SU-DHL-6 (cell line): ENCODE measurements around the gene VAMP4.

Source experiments
- H2AFZ ChIP-seq: fragments of 200-600 bp; sonication (generic); 2 replicates; pipeline ENCODE4 v1.6.1; 2014; ENCODE audit warnings: low read depth, mild to moderate bottlenecking, moderate library complexity, mixed read lengths, antibody characterized with exemption, low read length; ENCODE audit not compliant: severe bottlenecking
- H3F3A ChIP-seq: fragments of 200-600 bp; shearing (Covaris generic); 2 replicates; pipeline ENCODE4 v1.6.0; 2016; ENCODE audit warnings: antibody characterized with exemption, mild to moderate bottlenecking; ENCODE audit not compliant: insufficient read depth
- H3K27ac ChIP-seq: fragments of 200-600 bp; sonication (generic); 2 replicates; pipeline ENCODE4 v1.5.1; 2016; ENCODE audit warnings: low read depth, mild to moderate bottlenecking, low read length, moderate library complexity, mixed read lengths
- H3K27me3 ChIP-seq: fragments of 200-600 bp; sonication (generic), shearing (Covaris generic); 2 replicates; pipeline ENCODE4 v1.6.0; 2014; ENCODE audit warnings: mild to moderate bottlenecking, low read length
- H3K36me3 ChIP-seq: fragments of 200-600 bp; sonication (generic); 2 replicates; pipeline ENCODE4 v1.6.1; 2014; ENCODE audit warnings: mild to moderate bottlenecking, low read length, mixed read lengths
- H3K4me2 ChIP-seq: fragments of 300-600, 200-600 bp; shearing (Covaris generic), sonication (generic); 2 replicates; pipeline ENCODE4 v1.6.0; 2014; ENCODE audit warnings: low read length, low read depth, mild to moderate bottlenecking; ENCODE audit not compliant: poor library complexity, severe bottlenecking
- H3K4me3 ChIP-seq: fragments of 200-600 bp; sonication (generic); 2 replicates; pipeline ENCODE4 v1.5.1; 2014; ENCODE audit warnings: antibody characterized with exemption, low read length, mild to moderate bottlenecking, mixed read lengths; ENCODE audit not compliant: insufficient read depth, poor library complexity, severe bottlenecking
- H3K79me2 ChIP-seq: fragments of 200-600 bp; sonication (generic); 2 replicates; pipeline ENCODE4 v1.6.1; 2014; ENCODE audit warnings: mild to moderate bottlenecking, low read length, moderate library complexity; ENCODE audit not compliant: insufficient read depth
- H3K9ac ChIP-seq: fragments of 200-600 bp; sonication (generic); 2 replicates; pipeline ENCODE4 v1.7.0; 2014; ENCODE audit warnings: mild to moderate bottlenecking, low read length
- H3K9me2 ChIP-seq: fragments of 200-600 bp; sonication (generic); replicated peaks from 2 replicates; pipeline ENCODE4 v1.6.1; 2014; ENCODE audit warnings: low read length; ENCODE audit not compliant: insufficient read depth
- H3K9me3 ChIP-seq: fragments of 200-600 bp; sonication (generic); 2 replicates; pipeline ENCODE4 v1.6.1; 2014; ENCODE audit warnings: low read length, mixed read lengths; ENCODE audit not compliant: insufficient read depth
- H4K20me1 ChIP-seq: fragments of 200-600 bp; sonication (generic); 2 replicates; pipeline ENCODE4 v1.6.1; 2014; ENCODE audit warnings: low read depth, mild to moderate bottlenecking, antibody characterized with exemption, low read length, moderate library complexity, mixed read lengths
- EZH2phosphoT487 ChIP-seq: fragments of 200-600 bp; sonication (generic), shearing (Covaris generic); conservative IDR thresholded peaks from 2 replicates; pipeline ENCODE4 v1.6.1; 2018; ENCODE audit warnings: mild to moderate bottlenecking, antibody characterized with exemption, low read length, moderate library complexity, mixed read lengths
- TF ChIP-seq, protein P1 (sequence below): fragments of 200-600 bp; sonication (generic); IDR thresholded peaks from one replicate; pipeline ENCODE4 v1.5.1; 2017; ENCODE audit warnings: antibody characterized with exemption, mild to moderate bottlenecking, low read length, moderate library complexity; ENCODE audit not compliant: insufficient read depth, poor library complexity, severe bottlenecking

VAMP4 gene

DNA sequence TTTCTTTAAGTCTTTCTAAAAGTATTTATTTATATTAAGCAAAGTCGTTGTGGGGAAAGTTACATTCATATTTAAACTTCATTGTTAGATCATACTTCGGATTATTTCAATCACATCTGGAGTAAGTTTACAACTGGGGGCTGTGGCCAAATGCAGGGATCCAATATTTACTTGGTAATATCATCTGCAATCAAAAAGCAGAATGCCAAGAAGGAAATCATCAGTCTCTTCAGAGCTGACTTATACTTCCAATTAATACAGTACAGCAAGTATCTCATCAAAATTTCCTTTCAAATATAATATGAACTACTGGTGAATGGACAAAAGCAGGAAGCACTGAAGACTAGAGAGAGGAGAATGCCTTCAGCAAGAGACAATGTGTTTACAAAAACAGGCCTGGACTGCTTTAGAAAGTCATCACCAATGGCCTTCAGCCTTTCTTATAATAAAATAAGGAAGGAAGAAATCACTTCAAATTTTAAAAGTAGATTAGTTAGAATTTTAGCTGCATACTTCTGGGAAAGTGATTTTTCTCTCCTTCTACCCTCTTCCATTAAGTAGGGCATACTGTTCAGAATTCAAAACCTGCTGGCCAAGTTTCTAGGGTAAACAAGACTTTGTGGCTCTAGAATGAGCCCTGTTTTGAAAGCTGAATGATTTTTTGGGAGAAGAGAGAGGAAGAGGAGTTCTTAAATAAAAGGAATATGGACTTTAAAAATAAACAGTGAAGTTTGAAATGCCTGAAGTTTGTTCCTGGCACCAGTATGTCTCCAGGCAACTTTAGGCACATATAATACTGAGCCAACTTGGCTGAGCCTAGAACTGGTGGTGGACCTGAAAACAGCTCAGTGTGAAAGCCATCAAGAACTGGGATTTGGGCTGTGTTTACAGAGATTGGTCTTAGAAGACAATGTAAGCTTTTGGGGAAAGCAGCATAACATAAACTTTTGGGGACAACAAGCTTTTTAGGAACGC lies 67.1 kb downstream of the VAMP4 start:
- no peak overlapping the region for H3K4me3 ChIP-seq
- H3K79me2 ChIP-seq, result no peaks in the 10 kb centered on the region
- H3K27me3 ChIP-seq, result no peaks in the 10 kb centered on the region
- no peak overlapping the region for H3K4me2 ChIP-seq
- no peak overlapping the region for H3K27ac ChIP-seq
- H3K9me2 ChIP-seq, result no peaks in the 10 kb centered on the region
- no peaks in the 10 kb centered on the region for H3K9me3 ChIP-seq
- no peak overlapping the region for H3K9ac ChIP-seq
- TF ChIP-seq, protein P1, sequence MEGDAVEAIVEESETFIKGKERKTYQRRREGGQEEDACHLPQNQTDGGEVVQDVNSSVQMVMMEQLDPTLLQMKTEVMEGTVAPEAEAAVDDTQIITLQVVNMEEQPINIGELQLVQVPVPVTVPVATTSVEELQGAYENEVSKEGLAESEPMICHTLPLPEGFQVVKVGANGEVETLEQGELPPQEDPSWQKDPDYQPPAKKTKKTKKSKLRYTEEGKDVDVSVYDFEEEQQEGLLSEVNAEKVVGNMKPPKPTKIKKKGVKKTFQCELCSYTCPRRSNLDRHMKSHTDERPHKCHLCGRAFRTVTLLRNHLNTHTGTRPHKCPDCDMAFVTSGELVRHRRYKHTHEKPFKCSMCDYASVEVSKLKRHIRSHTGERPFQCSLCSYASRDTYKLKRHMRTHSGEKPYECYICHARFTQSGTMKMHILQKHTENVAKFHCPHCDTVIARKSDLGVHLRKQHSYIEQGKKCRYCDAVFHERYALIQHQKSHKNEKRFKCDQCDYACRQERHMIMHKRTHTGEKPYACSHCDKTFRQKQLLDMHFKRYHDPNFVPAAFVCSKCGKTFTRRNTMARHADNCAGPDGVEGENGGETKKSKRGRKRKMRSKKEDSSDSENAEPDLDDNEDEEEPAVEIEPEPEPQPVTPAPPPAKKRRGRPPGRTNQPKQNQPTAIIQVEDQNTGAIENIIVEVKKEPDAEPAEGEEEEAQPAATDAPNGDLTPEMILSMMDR, result no peak
- TF ChIP-seq EZH2phosphoT487, result no peak
- H4K20me1 ChIP-seq, result no peaks in the 10 kb centered on the region
- no peak overlapping the region for H2AFZ ChIP-seq
- H3K36me3 ChIP-seq, result no peaks in the 10 kb centered on the region
- H3F3A ChIP-seq, result no peaks in the 10 kb centered on the region

DNA sequence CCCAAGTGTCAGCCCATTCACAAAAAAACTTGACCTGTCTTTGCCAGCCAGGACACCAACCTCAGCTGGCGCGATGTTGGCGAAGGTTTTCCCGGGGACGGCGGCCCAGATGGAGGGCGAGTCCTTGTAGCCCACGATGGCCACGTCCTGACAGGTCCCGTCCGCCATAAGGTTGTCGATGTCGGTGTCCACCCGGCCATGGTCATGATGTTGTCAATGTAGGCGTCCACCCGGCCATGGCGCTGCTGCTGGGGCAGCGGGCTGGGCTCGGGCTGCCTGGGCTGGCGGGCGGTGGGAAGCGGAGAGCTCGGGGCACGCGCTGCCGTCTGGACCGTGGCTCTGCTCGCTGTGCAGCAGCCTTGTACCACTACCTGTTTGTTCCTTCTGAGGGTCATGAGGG lies 71.1 kb downstream of the VAMP4 start:
- Histone ChIP-seq H4K20me1 (no peaks in the 10 kb centered on the region), H3K4me2 (no peak overlapping the region), H2AFZ (no peak overlapping the region), H3F3A (no peaks in the 10 kb centered on the region), H3K9ac (no peak overlapping the region), H3K9me3 (no peaks in the 10 kb centered on the region), H3K36me3 (no peaks in the 10 kb centered on the region), H3K27ac (no peak overlapping the region), H3K4me3 (no peak overlapping the region), H3K27me3 (no peaks in the 10 kb centered on the region), H3K9me2 (no peaks in the 10 kb centered on the region), H3K79me2 (no peaks in the 10 kb centered on the region)
- no peak for TF ChIP-seq EZH2phosphoT487
- TF ChIP-seq, protein P1, result no peak

DNA sequence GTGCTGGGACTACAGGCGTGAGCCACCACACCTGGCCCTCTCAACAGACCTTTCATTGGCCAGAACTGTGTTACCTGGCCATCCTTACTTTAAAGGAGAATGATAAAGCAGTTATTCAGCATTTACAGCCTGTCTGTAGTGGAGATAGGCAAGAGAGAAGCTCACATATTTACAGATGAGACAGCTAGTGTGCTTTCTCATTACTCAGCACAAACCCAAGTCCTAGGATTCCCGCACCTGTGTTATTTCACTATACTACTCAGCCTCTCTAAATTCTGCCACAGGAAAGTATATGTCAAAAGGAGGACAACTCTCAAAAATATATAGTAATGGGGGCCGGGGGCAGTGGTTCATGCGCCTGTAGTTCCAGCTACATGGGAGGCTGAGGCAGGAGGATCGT lies 73.5 kb downstream of the VAMP4 start:
- no peak overlapping the region for H3K9ac ChIP-seq
- H3K4me3 ChIP-seq, result no peak overlapping the region
- H3K27me3 ChIP-seq, result no peaks in the 10 kb centered on the region
- H3K79me2 ChIP-seq, result no peaks in the 10 kb centered on the region
- TF ChIP-seq EZH2phosphoT487, result no peak
- TF ChIP-seq, protein P1, result no peak
- H4K20me1 ChIP-seq, result no peaks in the 10 kb centered on the region
- H3K4me2 ChIP-seq, result no peak overlapping the region
- no peaks in the 10 kb centered on the region for H3K9me3 ChIP-seq
- H3F3A ChIP-seq, result no peaks in the 10 kb centered on the region
- H3K9me2 ChIP-seq, result no peaks in the 10 kb centered on the region
- H3K36me3 ChIP-seq, result no peaks in the 10 kb centered on the region
- no peak overlapping the region for H3K27ac ChIP-seq
- H2AFZ ChIP-seq, result no peak overlapping the region
